H1 (cell line): ENCODE results near the gene ACP2. TPM values are rescaled to one million over a fixed set of nuclear protein-coding genes. Genes with fewer than 3 reads are reported as not detected.

Experiments used
- CTCF ChIA-PET: fragments of 300-600 bp; sonication (Branson Sonifier 250); formaldehyde crosslinking; loops from one replicate; lab custom pipeline; 2021; ENCODE audit not compliant: partially characterized antibody; lab: Charles Lee
- POLR2A ChIA-PET: fragments of 300-600 bp; sonication (Branson Sonifier 250); formaldehyde crosslinking; loops from one replicate; lab custom pipeline; 2021; ENCODE audit warnings: inconsistent platforms; ENCODE audit not compliant: partially characterized antibody; lab: Charles Lee
- DNase-seq, 2 experiments: peaks; one replicate each; pipeline versions ENCODE4 v3.0.0 to v3.0.0-alpha.2; 2010 to 2022; ENCODE audit warnings: low spot score in 2 of 2, low read depth in 1 of 2, mixed read lengths in 1 of 2
- FAIRE-seq: peaks from 2 replicates; lab custom pipeline; 2011; peaks lifted over from hg19 to GRCh38; lab: Jason Lieb, UNC
- H2AFZ ChIP-seq: 2 replicates; pipeline ENCODE4 v1.8.1; 2012; ENCODE audit warnings: low read length, inconsistent platforms
- H2AK5ac ChIP-seq: 2 replicates; pipeline ENCODE4 v1.6.1; 2013; ENCODE audit warnings: low read depth, low read length
- H2BK120ac ChIP-seq: replicated peaks from 2 replicates; pipeline ENCODE3; 2013; ENCODE audit warnings: low read depth, low read length, inconsistent platforms
- H2BK12ac ChIP-seq: 2 replicates; pipeline ENCODE4 v1.6.1; 2013; ENCODE audit warnings: low read depth, low read length
- H2BK15ac ChIP-seq: 2 replicates; pipeline ENCODE4 v1.6.1; 2013; ENCODE audit warnings: low read length
- H2BK20ac ChIP-seq: 2 replicates; pipeline ENCODE4 v1.6.1; 2013; ENCODE audit warnings: low read length
- H2BK5ac ChIP-seq: 2 replicates; pipeline ENCODE4 v1.6.1; 2013; ENCODE audit warnings: low read depth, low read length
- H3K14ac ChIP-seq: 2 replicates; pipeline ENCODE4 v1.6.1; 2013; ENCODE audit warnings: inconsistent platforms; ENCODE audit not compliant: insufficient read length
- H3K18ac ChIP-seq: 2 replicates; pipeline ENCODE4 v1.6.1; 2013; ENCODE audit warnings: low read length; ENCODE audit errors: extremely low read depth
- H3K23ac ChIP-seq: 2 replicates; pipeline ENCODE4 v1.6.1; 2013; ENCODE audit warnings: inconsistent platforms; ENCODE audit not compliant: insufficient read length
- H3K23me2 ChIP-seq: 2 replicates; pipeline ENCODE4 v1.6.1; 2013; ENCODE audit warnings: low read depth, low read length
- H3K27ac ChIP-seq: 2 replicates; pipeline ENCODE4 v1.6.1; 2011; ENCODE audit warnings: low read depth, low read length, inconsistent platforms
- H3K27me3 ChIP-seq, 4 experiments: replicated peaks in 1 of 4; 1 replicate in 1 of 4; 2 replicates in 3 of 4; pipeline versions ENCODE4 v1.6.1 to v1.8.1; 2011 to 2013; ENCODE audit warnings: low read length in 3 of 4, mild to moderate bottlenecking in 3 of 4, inconsistent platforms in 2 of 4, mixed read lengths in 2 of 4, moderate library complexity in 1 of 4; ENCODE audit not compliant: control insufficient read depth in 3 of 4, insufficient read depth in 3 of 4; ENCODE audit errors: extremely low read depth in 1 of 4
- H3K36me3 ChIP-seq, 4 experiments: 2 replicates each; pipeline versions ENCODE4 v1.6.1 to v1.8.1; 2011 to 2013; ENCODE audit warnings: mild to moderate bottlenecking in 4 of 4, low read length in 3 of 4, moderate library complexity in 2 of 4, control low read depth in 1 of 4, inconsistent platforms in 1 of 4; ENCODE audit not compliant: insufficient read depth in 4 of 4, control insufficient read depth in 2 of 4
- H3K4ac ChIP-seq: replicated peaks from 2 replicates; pipeline ENCODE3; 2013; ENCODE audit warnings: low read length, low read depth, mixed read lengths, inconsistent platforms; ENCODE audit not compliant: insufficient read length
- H3K4me1 ChIP-seq, 4 experiments: replicated peaks in 1 of 4; 1 replicate in 1 of 4; 2 replicates in 3 of 4; pipeline versions ENCODE4 v1.6.1 to v1.8.1; 2011 to 2013; ENCODE audit warnings: low read length in 3 of 4, inconsistent platforms in 2 of 4, mixed read lengths in 1 of 4; ENCODE audit not compliant: insufficient read depth in 4 of 4, control insufficient read depth in 3 of 4
- H3K4me2 ChIP-seq, 2 experiments: 2 replicates each; pipeline versions ENCODE4 v1.6.1 to v1.8.1; 2011 to 2013; ENCODE audit warnings: low read depth in 2 of 2, low read length in 2 of 2, control low read depth in 1 of 2, inconsistent platforms in 1 of 2, mild to moderate bottlenecking in 1 of 2; ENCODE audit not compliant: insufficient read depth in 1 of 2
- H3K4me3 ChIP-seq, 4 experiments: fragments of 200-600, 300-600 bp in 1 of 4; sonication (generic), shearing (Covaris generic), sonication (Bioruptor Twin) in 1 of 4; 2 replicates each; pipeline versions ENCODE4 v1.5.1 to v1.8.1; 2011 to 2016; ENCODE audit warnings: low read length in 4 of 4, low read depth in 3 of 4, control low read depth in 2 of 4, inconsistent platforms in 2 of 4, mild to moderate bottlenecking in 2 of 4, mixed read lengths in 1 of 4, moderate library complexity in 1 of 4; ENCODE audit not compliant: insufficient read depth in 2 of 4; ENCODE audit errors: extremely low read depth in 1 of 4
- H3K56ac ChIP-seq: replicated peaks from 2 replicates; pipeline ENCODE3; 2013; ENCODE audit warnings: low read depth, mild to moderate bottlenecking, mixed read lengths, low read length, inconsistent platforms; ENCODE audit not compliant: insufficient read length
- H3K79me1 ChIP-seq: 2 replicates; pipeline ENCODE4 v1.6.1; 2013; ENCODE audit warnings: low read depth, low read length, control low read depth
- H3K79me2 ChIP-seq, 2 experiments: 2 replicates each; pipeline versions ENCODE4 v1.6.1 to v1.8.1; 2012 to 2013; ENCODE audit warnings: low read length in 2 of 2, mild to moderate bottlenecking in 2 of 2, inconsistent platforms in 1 of 2; ENCODE audit not compliant: insufficient read depth in 2 of 2, control insufficient read depth in 1 of 2
- H3K9ac ChIP-seq, 4 experiments: replicated peaks in 1 of 4; 1 replicate in 1 of 4; 2 replicates in 3 of 4; pipeline versions ENCODE4 v1.6.1 to v1.8.1; 2011 to 2013; ENCODE audit warnings: low read depth in 3 of 4, low read length in 3 of 4, control low read depth in 2 of 4, mild to moderate bottlenecking in 2 of 4, moderate library complexity in 2 of 4, inconsistent platforms in 1 of 4; ENCODE audit errors: extremely low read depth in 1 of 4
- H3K9me3 ChIP-seq, 2 experiments: 2 replicates each; pipeline versions ENCODE4 v1.6.1 to v1.8.1; 2012 to 2013; ENCODE audit warnings: mild to moderate bottlenecking in 2 of 2, moderate library complexity in 2 of 2, control low read depth in 1 of 2, inconsistent platforms in 1 of 2, low read depth in 1 of 2, low read length in 1 of 2, mixed read lengths in 1 of 2; ENCODE audit not compliant: insufficient read depth in 2 of 2
- H4K20me1 ChIP-seq, 2 experiments: replicated peaks in 1 of 2; 2 replicates each; pipeline versions ENCODE3 to v1.8.1; 2011 to 2013; ENCODE audit warnings: inconsistent platforms in 2 of 2, low read length in 2 of 2, mild to moderate bottlenecking in 1 of 2; ENCODE audit not compliant: insufficient read depth in 2 of 2, control insufficient read depth in 1 of 2
- H4K5ac ChIP-seq: 2 replicates; pipeline ENCODE4 v1.6.1; 2013; ENCODE audit warnings: low read length, low read depth, mixed read lengths, inconsistent platforms; ENCODE audit not compliant: insufficient read length
- H4K8ac ChIP-seq: 2 replicates; pipeline ENCODE4 v1.8.0; 2013; ENCODE audit warnings: mild to moderate bottlenecking, moderate library complexity, low read length, inconsistent platforms; ENCODE audit not compliant: insufficient read depth; ENCODE audit errors: extremely low read depth
- H4K91ac ChIP-seq: replicated peaks from 2 replicates; pipeline ENCODE3; 2013; ENCODE audit warnings: low read length, mixed read lengths, inconsistent platforms; ENCODE audit not compliant: insufficient read length
- BRCA1 ChIP-seq: IDR thresholded peaks from 2 replicates; pipeline ENCODE4 v1.6.1; 2012; ENCODE audit warnings: low read depth, low read length, improper control_type of control experiment
- HDAC6 ChIP-seq: IDR thresholded peaks from one replicate; pipeline ENCODE4 v1.7.1; 2012; ENCODE audit warnings: low read depth, mild to moderate bottlenecking, inconsistent platforms, low read length, moderate library complexity
- KDM4A ChIP-seq: IDR thresholded peaks from one replicate; pipeline ENCODE4 v1.7.1; 2012; ENCODE audit warnings: low read depth, mild to moderate bottlenecking, moderate library complexity, low read length, inconsistent platforms; ENCODE audit not compliant: severe bottlenecking
- RAD21 ChIP-seq, 2 experiments: IDR thresholded peaks in 1 of 2; conservative IDR thresholded peaks in 1 of 2; 2 replicates each; pipeline ENCODE4 v1.6.1; 2011; ENCODE audit warnings: low read depth in 2 of 2, low read length in 2 of 2, improper control_type of control experiment in 1 of 2, inconsistent platforms in 1 of 2, mild to moderate bottlenecking in 1 of 2, moderate library complexity in 1 of 2
- WGBS, 2 experiments: shearing (Covaris generic) in 1 of 2; methylation state at CpG; one replicate each; pipeline versions ENCODE4 v1.1.6 to v1.1.7; 2013 to 2015; ENCODE audit warnings: low lambda C conversion rate in 2 of 2, mixed read lengths in 2 of 2, inconsistent platforms in 1 of 2, low coverage in 1 of 2, missing lambda C conversion rate in 1 of 2; ENCODE audit not compliant: insufficient replicate concordance in 2 of 2, insufficient coverage in 1 of 2, insufficient read length in 1 of 2; ENCODE audit errors: extremely low coverage in 1 of 2, missing lambda C conversion rate in 1 of 2; 5-methylcytosine and 5-hydroxymethylcytosine counted together
- polyA plus RNA-seq, 7 experiments: library from polyadenylated mRNA; depleted of rRNA in 3 of 7; stranded (reverse) in 5 of 7; unstranded in 2 of 7; fragments of >200 nt in 5 of 7; fragments of 200-250 nt in 2 of 7; gene quantifications; 1 replicate in 5 of 7; 2 replicates in 1 of 7; 4 replicates in 1 of 7; pipeline versions ENCODE4 v1.2.1 to v1.2.3, GENCODE V29; 2011 to 2013; ENCODE audit warnings: missing spikeins in 2 of 7, mixed read lengths in 2 of 7
- total RNA-seq: library from RNA; stranded (reverse); fragmentation: NEBNext Ultra II Directional; extraction: Animal tissue kit (Norgen Biotek cat#: 25700); gene quantifications from 2 replicates; pipeline ENCODE4 v1.2.1, GENCODE V29; 2021

Gene ACP2
- total and polyA plus RNA-seq, 2 of the 8 experiments (the other 6 are each of a cell fraction or from before 2014, with no cell fraction given), result 17.8 to 19.8 TPM

DNA sequence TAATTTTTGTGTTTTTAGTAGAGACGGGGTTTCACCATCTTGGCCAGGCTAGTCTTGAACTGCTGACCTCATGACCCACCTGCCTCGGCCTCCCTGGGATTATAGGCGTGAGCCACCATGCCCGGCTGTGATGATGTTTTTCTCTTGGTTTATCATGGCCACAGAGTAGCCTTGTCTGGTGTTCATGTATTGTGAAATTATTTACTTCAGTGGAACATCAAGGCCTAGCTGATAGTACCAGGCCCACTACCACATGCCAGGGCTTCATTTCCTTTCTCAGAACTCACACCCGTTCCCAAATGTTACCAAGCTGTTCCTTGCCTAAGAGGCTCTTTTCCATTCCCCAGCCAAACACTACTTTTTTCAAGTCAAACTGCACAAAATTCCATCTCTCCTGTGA, 40.0 kb downstream of the ACP2 start:
- Histone ChIP-seq H3K56ac (no peak overlapping the region), H3K27ac (no peak overlapping the region), H3K14ac (no peak overlapping the region), H3K4me3 (no peak overlapping the region), H3K27me3 (no peaks in the 10 kb centered on the region), H4K5ac (no peak overlapping the region), H3K9ac (no peak overlapping the region; a peak in 1 of 7 replicates), H4K20me1 (no peaks in the 10 kb centered on the region), H3K18ac (no peak overlapping the region), H3K4me1 (peaks cover 2 to 7% (median 5%) of the 10 kb centered on the region in 4 experiments; a peak in 6 of 7 replicates), H2AK5ac (peak overlapping the region; percentile 26; the same call in 1 of the 2 replicates), H4K91ac (no peak overlapping the region), H4K8ac (no peak overlapping the region), H3K9me3 (no peaks in the 10 kb centered on the region), H3K4ac (no peak overlapping the region), H2BK5ac (no peak overlapping the region), H2BK15ac (0 out of 2 replicates have a peak overlapping the region, but pooled peaks have one; percentile 61), H3K79me1 (no peaks in the 10 kb centered on the region), H3K79me2 (no peaks in the 10 kb centered on the region), H3K36me3 (no peaks in the 10 kb centered on the region), H2BK20ac (peak overlapping the region; percentile 61; the same call in 1 of the 2 replicates), H2BK12ac (no peak overlapping the region), H2AFZ (no peak overlapping the region), H3K23me2 (no peaks in the 10 kb centered on the region), H3K4me2 (no peak overlapping the region), H2BK120ac (no peak overlapping the region), H3K23ac (no peak overlapping the region)
- no peak for FAIRE-seq
- ChIA-PET CTCF (interaction anchor here (1.0 to 21.5 kb wide), 4 partner anchors 15 to 51 kb away, joined by 3 to 247 read pairs (median 4); partner anchors contain the start of genes ARFGAP2 and PACSIN3), POLR2A (interaction anchor here (1.4 to 4.1 kb wide), 2 partner anchors 21 to 508 kb away, joined by 3 to 23 read pairs; partner anchors contain the start of genes ARHGAP1, PACSIN3 and ZNF408)
- no peak for DNase-seq
- WGBS, 2 experiments, result 95% methylated on average over 5 of the region's 5 CpGs; no CpG with 5 or more reads in 1 of the 2 experiments
- TF ChIP-seq HDAC6 (no peak), KDM4A (no peak), RAD21 (IDR thresholded peaks at IDR 0.05 in 1 of 2, conservative IDR thresholded peaks at IDR 0.05 in 1 of 2; ENCODE audit: low read depth in 2 of 2, low read length in 2 of 2) (no peak), BRCA1 (no peak)
